NCI-H524 treated with DMSO at 0.1 percent for 48 hours (cell line): ENCODE measurements around the gene USP17L19.
"Not testable (repeated sequence)": the region's sequence is repeated elsewhere in the genome, so short reads cannot be mapped to it uniquely, and the experiment has no call there.

ENCODE experiments used
- DNase-seq: peaks from one replicate; lab custom pipeline; 2025; lab: John Stamatoyannopoulos, UW

The USP17L19 gene, protein sequence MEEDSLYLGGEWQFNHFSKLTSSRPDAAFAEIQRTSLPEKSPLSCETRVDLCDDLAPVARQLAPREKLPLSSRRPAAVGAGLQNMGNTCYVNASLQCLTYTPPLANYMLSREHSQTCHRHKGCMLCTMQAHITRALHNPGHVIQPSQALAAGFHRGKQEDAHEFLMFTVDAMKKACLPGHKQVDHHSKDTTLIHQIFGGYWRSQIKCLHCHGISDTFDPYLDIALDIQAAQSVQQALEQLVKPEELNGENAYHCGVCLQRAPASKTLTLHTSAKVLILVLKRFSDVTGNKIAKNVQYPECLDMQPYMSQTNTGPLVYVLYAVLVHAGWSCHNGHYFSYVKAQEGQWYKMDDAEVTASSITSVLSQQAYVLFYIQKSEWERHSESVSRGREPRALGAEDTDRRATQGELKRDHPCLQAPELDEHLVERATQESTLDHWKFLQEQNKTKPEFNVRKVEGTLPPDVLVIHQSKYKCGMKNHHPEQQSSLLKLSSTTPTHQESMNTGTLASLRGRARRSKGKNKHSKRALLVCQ

DNA sequence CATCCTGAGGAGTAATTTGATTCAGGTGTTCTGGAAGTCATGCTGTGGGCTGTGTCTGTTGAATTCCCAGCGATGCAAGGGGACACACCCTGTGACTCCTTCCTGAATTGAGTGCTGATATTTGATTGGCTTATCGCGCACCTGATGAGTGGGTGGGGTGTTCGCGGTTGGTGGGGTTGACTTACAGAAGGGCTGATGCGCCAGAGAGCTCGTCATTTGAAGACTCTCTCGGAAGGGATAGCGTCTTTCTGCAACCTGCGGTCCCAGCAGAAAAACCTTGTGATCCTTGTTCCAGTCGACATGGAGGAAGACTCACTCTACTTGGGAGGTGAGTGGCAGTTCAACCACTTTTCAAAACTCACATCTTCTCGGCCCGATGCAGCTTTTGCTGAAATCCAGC lies at the start of gene USP17L19:
Gene USP17L19 (plus strand): TSS at position 301 of the 400 bp plus-strand sequence. CDS start 0 bp downstream, at position 301.
- DNase-seq = not testable (repeated sequence)

GRCh38 chr4:9210357-9210756 lies 42.8 kb upstream of the USP17L19 start, which contains the start of gene USP17L10:
Gene USP17L10, plus strand, starts transcription at chr4:9210657. Its CDS starts 0 bp downstream, at chr4:9210657.
- DNase-seq = not testable (repeated sequence)

DNA sequence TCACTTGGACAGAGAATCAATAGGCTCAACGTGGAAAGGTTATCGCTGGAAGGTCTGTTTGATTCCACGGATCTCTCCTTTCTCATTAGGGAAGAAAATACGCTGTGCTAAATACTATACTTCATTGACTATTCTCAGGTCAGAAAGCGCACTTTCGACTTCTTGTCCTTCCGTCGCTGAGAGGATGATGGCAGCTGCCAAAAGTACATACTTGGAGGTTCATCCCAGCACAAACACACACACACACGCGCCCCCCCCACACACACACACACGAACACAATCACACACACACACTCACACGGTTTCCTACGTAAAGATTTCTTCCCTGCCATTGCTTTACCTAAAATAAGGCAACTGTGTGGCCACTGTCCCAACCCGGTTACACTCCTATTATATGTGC lies 38.5 kb upstream of the USP17L19 start:
- DNase-seq = not testable (repeated sequence)

DNA sequence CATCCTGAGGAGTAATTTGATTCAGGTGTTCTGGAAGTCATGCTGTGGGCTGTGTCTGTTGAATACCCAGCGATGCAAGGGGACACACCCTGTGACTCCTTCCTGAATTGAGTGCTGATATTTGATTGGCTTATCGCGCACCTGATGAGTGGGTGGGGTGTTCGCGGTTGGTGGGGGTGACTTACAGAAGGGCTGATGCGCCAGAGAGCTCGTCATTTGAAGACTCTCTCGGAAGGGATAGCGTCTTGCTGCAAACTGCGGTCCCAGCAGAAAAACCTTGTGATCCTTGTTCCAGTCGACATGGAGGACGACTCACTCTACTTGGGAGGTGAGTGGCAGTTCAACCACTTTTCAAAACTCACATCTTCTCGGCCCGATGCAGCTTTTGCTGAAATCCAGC lies 38.1 kb upstream of the USP17L19 start, which contains the start of gene USP17L11:
Gene USP17L11 (plus strand): TSS at position 301 of the 400 bp plus-strand sequence. CDS start 0 bp downstream, at position 301.
- not testable (repeated sequence) for DNase-seq

- DNase-seq = not testable (repeated sequence)
Observed at GRCh38 chr4:9219852-9220251, 33.3 kb upstream of the USP17L19 start, which contains the start of gene USP17L12. Gene USP17L12, plus strand, starts transcription at chr4:9220152. Its CDS starts 0 bp downstream, at chr4:9220152.

GRCh38 chr4:9224596-9224995 lies 28.6 kb upstream of the USP17L19 start, which contains the start of gene USP17L13:
Gene USP17L13, plus strand, starts transcription at chr4:9224896. Its CDS starts 0 bp downstream, at chr4:9224896.
- not testable (repeated sequence) for DNase-seq

GRCh38 chr4:9230249-9230648 lies 22.9 kb upstream of the USP17L19 start:
- not testable (repeated sequence) for DNase-seq

DNA sequence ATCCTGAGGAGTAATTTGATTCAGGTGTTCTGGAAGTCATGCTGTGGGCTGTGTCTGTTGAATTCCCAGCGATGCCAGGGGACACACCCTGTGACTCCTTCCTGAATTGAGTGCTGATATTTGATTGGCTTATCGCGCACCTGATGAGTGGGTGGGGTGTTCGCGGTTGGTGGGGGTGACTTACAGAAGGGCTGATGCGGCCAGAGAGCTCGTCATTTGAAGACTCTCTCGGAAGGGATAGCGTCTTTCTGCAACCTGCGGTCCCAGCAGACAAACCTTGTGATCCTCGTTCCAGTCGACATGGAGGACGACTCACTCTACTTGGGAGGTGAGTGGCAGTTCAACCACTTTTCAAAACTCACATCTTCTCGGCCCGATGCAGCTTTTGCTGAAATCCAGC lies 19.1 kb upstream of the USP17L19 start, which contains the start of gene USP17L15:
Gene USP17L15 (plus strand): TSS at position 301 of the 400 bp plus-strand sequence. CDS start 0 bp downstream, at position 301.
- DNase-seq = not testable (repeated sequence)

DNA sequence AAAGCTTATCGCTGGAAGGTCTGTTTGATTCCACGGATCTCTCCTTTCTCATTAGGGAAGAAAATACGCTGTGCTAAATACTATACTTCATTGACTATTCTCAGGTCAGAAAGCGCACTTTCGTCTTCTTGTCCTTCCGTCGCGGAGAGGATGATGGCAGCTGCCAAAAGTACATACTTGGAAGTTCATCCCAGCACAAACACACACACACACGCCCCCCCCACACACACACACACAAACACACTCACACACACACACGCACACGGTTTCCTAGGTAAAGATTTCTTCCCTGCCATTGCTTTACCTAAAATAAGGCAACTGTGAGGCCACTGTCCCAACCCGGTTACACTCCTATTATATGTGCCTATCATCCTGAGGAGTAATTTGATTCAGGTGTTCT lies 14.7 kb upstream of the USP17L19 start:
- not testable (repeated sequence) for DNase-seq

- not testable (repeated sequence) for DNase-seq
Observed at GRCh38 chr4:9243579-9243978, 9.6 kb upstream of the USP17L19 start, which contains the start of gene USP17L17. Gene USP17L17, plus strand, starts transcription at chr4:9243879. Its CDS starts 0 bp downstream, at chr4:9243879.

DNA sequence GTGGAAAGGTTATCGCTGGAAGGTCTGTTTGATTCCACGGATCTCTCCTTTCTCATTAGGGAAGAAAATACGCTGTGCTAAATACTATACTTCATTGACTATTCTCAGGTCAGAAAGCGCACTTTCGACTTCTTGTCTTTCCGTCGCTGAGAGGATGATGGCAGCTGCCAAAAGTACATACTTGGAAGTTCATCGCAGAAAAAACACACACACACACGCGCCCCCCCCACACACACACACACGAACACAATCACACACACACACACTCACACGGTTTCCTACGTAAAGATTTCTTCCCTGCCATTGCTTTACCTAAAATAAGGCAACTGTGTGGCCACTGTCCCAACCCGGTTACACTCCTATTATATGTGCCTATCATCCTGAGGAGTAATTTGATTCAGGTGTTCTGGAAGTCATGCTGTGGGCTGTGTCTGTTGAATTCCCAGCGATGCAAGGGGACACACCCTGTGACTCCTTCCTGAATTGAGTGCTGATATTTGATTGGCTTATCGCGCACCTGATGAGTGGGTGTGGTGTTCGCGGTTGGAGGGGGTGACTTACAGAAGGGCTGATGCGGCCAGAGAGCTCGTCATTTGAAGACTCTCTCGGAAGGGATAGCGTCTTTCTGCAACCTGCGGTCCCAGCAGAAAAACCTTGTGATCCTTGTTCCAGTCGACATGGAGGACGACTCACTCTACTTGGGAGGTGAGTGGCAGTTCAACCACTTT lies 5.1 kb upstream of the USP17L19 start, which contains the start of gene USP17L18:
Gene USP17L18 (plus strand): TSS at position 678 of the 728 bp plus-strand sequence. CDS start 0 bp downstream, at position 678.
- not testable (repeated sequence) for DNase-seq

GRCh38 chr4:9257824-9258223 lies 4.6 kb downstream of the USP17L19 start, which contains the start of gene USP17L20:
Gene USP17L20, plus strand, starts transcription at chr4:9258124. Its CDS starts 0 bp downstream, at chr4:9258124.
- DNase-seq = not testable (repeated sequence)

- not testable (repeated sequence) for DNase-seq
Observed at GRCh38 chr4:9262572-9262971, 9.4 kb downstream of the USP17L19 start, which contains the start of gene USP17L21. Gene USP17L21, plus strand, starts transcription at chr4:9262872. Its CDS starts 0 bp downstream, at chr4:9262872.

- DNase-seq = not testable (repeated sequence)
Observed at GRCh38 chr4:9267319-9267718, 14.1 kb downstream of the USP17L19 start, which contains the start of gene USP17L22. Gene USP17L22, plus strand, starts transcription at chr4:9267619. Its CDS starts 0 bp downstream, at chr4:9267619.

GRCh38 chr4:9271719-9272118 lies 18.5 kb downstream of the USP17L19 start:
- not testable (repeated sequence) for DNase-seq
